ENCODE data around the gene PTPRT.

PTPRT gene

GRCh38 chr20:42598581-42598980 is 591.1 kb downstream of the PTPRT start:
- DNase-seq = no peak

- no peak for DNase-seq
Observed at GRCh38 chr20:42595625-42596024, 594.1 kb downstream of the PTPRT start.

- DNase-seq = no peak
Observed at GRCh38 chr20:42594659-42595058, 595.0 kb downstream of the PTPRT start.

- DNase-seq = no peak
Observed at GRCh38 chr20:42594011-42594410, 595.7 kb downstream of the PTPRT start.

GRCh38 chr20:42589976-42590639 is 599.6 kb downstream of the PTPRT start:
- no peak for DNase-seq

GRCh38 chr20:42588847-42589246 is 600.9 kb downstream of the PTPRT start:
- DNase-seq = no peak

GRCh38 chr20:42587427-42587826 is 602.3 kb downstream of the PTPRT start:
- no peak for DNase-seq

GRCh38 chr20:42581311-42581710 is 608.4 kb downstream of the PTPRT start:
- no peak for DNase-seq

GRCh38 chr20:42576167-42576566 is 613.5 kb downstream of the PTPRT start:
- no peak for DNase-seq

GRCh38 chr20:42572320-42573016 is 617.2 kb downstream of the PTPRT start:
- DNase-seq = no peak

GRCh38 chr20:42567409-42567808 is 622.3 kb downstream of the PTPRT start:
- DNase-seq = no peak

- DNase-seq = no peak
Observed at GRCh38 chr20:42565235-42565995, 624.3 kb downstream of the PTPRT start.

- no peak for DNase-seq
Observed at GRCh38 chr20:42559665-42560064, 630.0 kb downstream of the PTPRT start.

- no peak for DNase-seq
Observed at GRCh38 chr20:42556575-42556974, 633.1 kb downstream of the PTPRT start.

- DNase-seq = no peak
Observed at GRCh38 chr20:42553374-42553773, 636.3 kb downstream of the PTPRT start.

- DNase-seq = no peak
Observed at GRCh38 chr20:42549496-42549895, 640.2 kb downstream of the PTPRT start.

GRCh38 chr20:42544926-42545325 is 644.8 kb downstream of the PTPRT start:
- DNase-seq = no peak

- DNase-seq = no peak
Observed at GRCh38 chr20:42532831-42533230, 656.9 kb downstream of the PTPRT start.

- DNase-seq = peak; percentile 73
Observed at GRCh38 chr20:42531508-42531961, 658.2 kb downstream of the PTPRT start.

- peak; percentile 55 for DNase-seq
Observed at GRCh38 chr20:42530855-42531448, 658.8 kb downstream of the PTPRT start.

- DNase-seq = no peak
Observed at GRCh38 chr20:42530191-42530590, 659.5 kb downstream of the PTPRT start.

GRCh38 chr20:42524058-42524457 is 665.6 kb downstream of the PTPRT start:
- no peak for DNase-seq

- DNase-seq = no peak
Observed at GRCh38 chr20:42516692-42517091, 673.0 kb downstream of the PTPRT start.
